GM20000 (cell line): Measurements from ENCODE around the gene PPEF2.
A peak's percentile ranks its signal among the peaks of the same experiment; 100 is the strongest.
"Not testable (repeated sequence)": the region's sequence is repeated elsewhere in the genome, so short reads cannot be mapped to it uniquely, and the experiment has no call there.

Source experiments
- DNase-seq: peaks from one replicate; pipeline ENCODE4 v3.0.0; 2012; ENCODE audit warnings: low spot score
- TF ChIP-seq, protein P1 (sequence below): IDR thresholded peaks from 2 replicates; pipeline ENCODE4 v1.5.1; 2012; ENCODE audit warnings: mild to moderate bottlenecking, control low read depth; ENCODE audit errors: extremely low read depth, missing control alignments

Gene PPEF2

DNA sequence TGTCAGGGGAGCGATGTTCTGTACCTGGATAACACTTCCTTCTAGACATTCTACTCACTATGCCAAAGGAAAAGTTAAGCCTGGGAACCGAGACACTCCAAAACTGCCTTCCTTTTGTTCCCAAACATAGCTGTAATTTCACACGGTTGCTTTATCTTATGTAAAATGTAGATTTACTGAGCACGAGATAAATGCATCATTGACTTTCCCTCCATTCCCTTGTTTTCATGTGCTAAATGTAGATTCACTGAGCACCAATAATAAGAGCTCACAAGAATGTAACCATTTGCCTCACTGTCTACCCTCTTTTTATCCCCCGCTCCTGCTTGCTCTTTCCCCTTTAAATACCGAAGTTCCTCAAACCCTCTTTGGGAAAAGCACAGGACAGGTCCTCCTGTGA, 10.7 kb upstream of the PPEF2 start:
- DNase-seq, result no peak
- TF ChIP-seq, protein P1, sequence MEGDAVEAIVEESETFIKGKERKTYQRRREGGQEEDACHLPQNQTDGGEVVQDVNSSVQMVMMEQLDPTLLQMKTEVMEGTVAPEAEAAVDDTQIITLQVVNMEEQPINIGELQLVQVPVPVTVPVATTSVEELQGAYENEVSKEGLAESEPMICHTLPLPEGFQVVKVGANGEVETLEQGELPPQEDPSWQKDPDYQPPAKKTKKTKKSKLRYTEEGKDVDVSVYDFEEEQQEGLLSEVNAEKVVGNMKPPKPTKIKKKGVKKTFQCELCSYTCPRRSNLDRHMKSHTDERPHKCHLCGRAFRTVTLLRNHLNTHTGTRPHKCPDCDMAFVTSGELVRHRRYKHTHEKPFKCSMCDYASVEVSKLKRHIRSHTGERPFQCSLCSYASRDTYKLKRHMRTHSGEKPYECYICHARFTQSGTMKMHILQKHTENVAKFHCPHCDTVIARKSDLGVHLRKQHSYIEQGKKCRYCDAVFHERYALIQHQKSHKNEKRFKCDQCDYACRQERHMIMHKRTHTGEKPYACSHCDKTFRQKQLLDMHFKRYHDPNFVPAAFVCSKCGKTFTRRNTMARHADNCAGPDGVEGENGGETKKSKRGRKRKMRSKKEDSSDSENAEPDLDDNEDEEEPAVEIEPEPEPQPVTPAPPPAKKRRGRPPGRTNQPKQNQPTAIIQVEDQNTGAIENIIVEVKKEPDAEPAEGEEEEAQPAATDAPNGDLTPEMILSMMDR, result no peak

GRCh38 chr4:75910831-75911230, 8.6 kb upstream of the PPEF2 start:
- DNase-seq, result not testable (repeated sequence)

- no peak for DNase-seq
- TF ChIP-seq, protein P1, result no peak
Observed at GRCh38 chr4:75909405-75909804, 7.2 kb upstream of the PPEF2 start.

- no peak for DNase-seq
- TF ChIP-seq, protein P1, result no peak
Observed at GRCh38 chr4:75908555-75908954, 6.3 kb upstream of the PPEF2 start.

- DNase-seq, result no peak
- TF ChIP-seq, protein P1, result no peak
Observed at GRCh38 chr4:75907966-75908365, 5.7 kb upstream of the PPEF2 start.

GRCh38 chr4:75904076-75904475, 1.8 kb upstream of the PPEF2 start:
- DNase-seq, result no peak
- TF ChIP-seq, protein P1, result no peak

DNA sequence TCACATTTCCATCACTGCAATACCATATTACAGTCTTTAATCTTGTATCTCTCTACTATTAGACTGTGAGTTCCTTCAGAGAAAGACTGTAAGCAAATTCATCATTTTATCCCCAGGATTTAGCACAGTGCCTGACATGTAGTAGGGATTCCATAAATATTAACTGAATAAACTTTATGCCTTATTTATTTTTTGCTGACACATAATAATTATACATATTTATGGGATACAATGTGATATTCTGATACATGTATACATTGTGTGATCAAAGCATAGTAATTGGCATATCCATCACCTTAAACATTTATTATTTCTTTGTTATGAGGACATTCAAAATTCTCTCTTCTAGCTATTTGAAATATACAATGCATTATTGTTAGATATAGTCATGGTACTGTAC, 3.7 kb downstream of the PPEF2 start:
- no peak for DNase-seq
- TF ChIP-seq, protein P1, result no peak

DNA sequence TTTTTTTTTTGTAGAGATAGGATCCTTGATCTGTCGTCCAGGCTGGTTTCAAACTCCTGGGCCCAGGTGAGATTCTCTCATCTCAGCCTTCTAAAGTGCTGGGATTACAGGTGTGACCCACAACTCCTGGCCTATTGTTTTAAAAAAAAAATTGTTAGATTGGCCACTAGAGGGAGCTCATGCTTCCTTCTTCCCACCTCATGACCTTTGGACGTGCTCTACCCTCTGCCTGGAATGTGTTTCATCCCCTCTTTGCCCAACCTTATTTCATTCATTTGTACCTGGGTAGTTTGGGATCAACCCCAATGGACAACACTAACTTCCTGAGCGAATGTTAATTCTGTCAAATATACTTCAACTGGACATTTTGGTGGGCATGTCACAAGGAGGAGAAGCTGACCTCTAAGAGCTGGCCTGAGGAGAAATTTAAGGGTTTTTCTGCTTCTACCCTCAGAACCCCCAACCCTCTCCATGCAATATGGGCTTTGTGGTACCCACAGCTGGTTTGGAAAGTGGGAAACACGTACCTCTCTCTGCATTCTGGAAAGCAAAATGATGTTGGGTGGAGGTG, 6.4 kb downstream of the PPEF2 start:
- DNase-seq, result peak; percentile 64
- TF ChIP-seq, protein P1, result peak; percentile 39
